NCI-H1105 treated with DMSO at 0.1 percent for 48 hours (cell line): ENCODE data around the gene TCF4.

Source experiments
- DNase-seq: peaks from one replicate; lab custom pipeline; 2025; lab: John Stamatoyannopoulos, UW

The TCF4 gene

GRCh38 chr18:55407191-55407590 is 180.8 kb downstream of the TCF4 start:
- DNase-seq, result peak; percentile 87

GRCh38 chr18:55406451-55406991 is 181.5 kb downstream of the TCF4 start:
- DNase-seq, result peak; percentile 93

- DNase-seq, result peak; percentile 96
Observed at GRCh38 chr18:55405893-55406406, 182.0 kb downstream of the TCF4 start.

GRCh38 chr18:55405475-55405874 is 182.5 kb downstream of the TCF4 start:
- DNase-seq, result no peak

- DNase-seq, result no peak
Observed at GRCh38 chr18:55404832-55405465, 183.0 kb downstream of the TCF4 start.

GRCh38 chr18:55404136-55404830 is 183.7 kb downstream of the TCF4 start:
- no peak for DNase-seq

GRCh38 chr18:55403421-55403949 is 184.5 kb downstream of the TCF4 start:
- no peak for DNase-seq

GRCh38 chr18:55402731-55403405 is 185.1 kb downstream of the TCF4 start:
- peak; percentile 80 for DNase-seq

- DNase-seq, result no peak
Observed at GRCh38 chr18:55401638-55402191, 186.3 kb downstream of the TCF4 start.

GRCh38 chr18:55400590-55401541 is 187.1 kb downstream of the TCF4 start:
- no peak for DNase-seq

GRCh38 chr18:55400081-55400480 is 187.9 kb downstream of the TCF4 start:
- DNase-seq, result no peak

GRCh38 chr18:55398858-55399257 is 189.1 kb downstream of the TCF4 start:
- DNase-seq, result no peak

- no peak for DNase-seq
Observed at GRCh38 chr18:55396979-55397378, 191.0 kb downstream of the TCF4 start.

GRCh38 chr18:55396267-55396905 is 191.6 kb downstream of the TCF4 start:
- DNase-seq, result no peak

- no peak for DNase-seq
Observed at GRCh38 chr18:55395799-55396198, 192.2 kb downstream of the TCF4 start.

GRCh38 chr18:55390898-55391297 is 197.1 kb downstream of the TCF4 start:
- no peak for DNase-seq

- no peak for DNase-seq
Observed at GRCh38 chr18:55387139-55387984, 200.6 kb downstream of the TCF4 start.

- no peak for DNase-seq
Observed at GRCh38 chr18:55386545-55386944, 201.4 kb downstream of the TCF4 start.

- DNase-seq, result no peak
Observed at GRCh38 chr18:55385770-55386169, 202.2 kb downstream of the TCF4 start.
